ENCODE data around the gene DNHD1. TPM values are rescaled to one million over a fixed set of nuclear protein-coding genes. Genes with fewer than 3 reads are reported as not detected.

DNHD1 gene
- total and polyA plus RNA-seq, 2 of the 13 experiments (the other 11 are each of a cell fraction or from before 2014, with no cell fraction given) = 2.7 to 9.3 TPM

DNA sequence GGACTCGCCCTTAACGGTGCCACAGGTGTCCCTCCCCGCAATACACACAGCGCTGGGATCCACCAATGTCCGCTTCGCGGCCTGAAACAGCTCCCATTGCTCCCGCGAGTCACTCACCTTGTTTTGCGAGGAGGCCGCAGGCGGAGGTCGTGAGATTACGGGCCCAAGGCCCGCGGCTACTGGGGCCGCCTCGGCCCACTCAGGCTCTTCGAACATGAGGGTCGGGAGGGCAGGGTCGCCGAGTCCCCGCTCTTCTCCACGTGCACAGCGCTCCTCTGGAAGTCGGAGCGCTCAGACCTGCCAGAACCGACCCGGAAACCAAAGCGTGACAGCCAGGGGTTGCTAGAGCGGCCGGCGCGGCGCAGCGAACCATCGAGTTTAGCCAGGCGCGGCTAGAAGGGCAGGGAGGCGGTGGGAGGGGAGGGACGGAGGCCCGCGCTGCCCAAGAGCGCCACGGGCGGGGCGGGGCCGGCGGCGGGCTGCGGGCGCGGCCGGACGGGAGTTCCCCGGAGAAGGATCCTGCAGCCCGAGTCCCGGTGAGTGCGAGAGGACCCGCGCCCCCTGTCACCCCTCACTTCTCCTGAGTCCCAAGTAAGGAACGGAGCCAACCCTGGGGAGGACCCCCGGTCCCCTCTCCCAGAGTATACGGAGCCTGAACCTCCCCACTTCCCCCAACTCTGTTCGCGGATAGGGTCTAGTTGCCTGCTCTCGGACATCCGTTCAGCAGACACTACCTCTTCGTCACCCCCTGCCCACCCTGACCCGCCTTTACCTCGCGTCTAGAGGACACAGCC, 106.4 kb downstream of the DNHD1 start, which contains the start of the genes ILK and RRP8 (continued):
- TF ChIP-seq, protein P1, sequence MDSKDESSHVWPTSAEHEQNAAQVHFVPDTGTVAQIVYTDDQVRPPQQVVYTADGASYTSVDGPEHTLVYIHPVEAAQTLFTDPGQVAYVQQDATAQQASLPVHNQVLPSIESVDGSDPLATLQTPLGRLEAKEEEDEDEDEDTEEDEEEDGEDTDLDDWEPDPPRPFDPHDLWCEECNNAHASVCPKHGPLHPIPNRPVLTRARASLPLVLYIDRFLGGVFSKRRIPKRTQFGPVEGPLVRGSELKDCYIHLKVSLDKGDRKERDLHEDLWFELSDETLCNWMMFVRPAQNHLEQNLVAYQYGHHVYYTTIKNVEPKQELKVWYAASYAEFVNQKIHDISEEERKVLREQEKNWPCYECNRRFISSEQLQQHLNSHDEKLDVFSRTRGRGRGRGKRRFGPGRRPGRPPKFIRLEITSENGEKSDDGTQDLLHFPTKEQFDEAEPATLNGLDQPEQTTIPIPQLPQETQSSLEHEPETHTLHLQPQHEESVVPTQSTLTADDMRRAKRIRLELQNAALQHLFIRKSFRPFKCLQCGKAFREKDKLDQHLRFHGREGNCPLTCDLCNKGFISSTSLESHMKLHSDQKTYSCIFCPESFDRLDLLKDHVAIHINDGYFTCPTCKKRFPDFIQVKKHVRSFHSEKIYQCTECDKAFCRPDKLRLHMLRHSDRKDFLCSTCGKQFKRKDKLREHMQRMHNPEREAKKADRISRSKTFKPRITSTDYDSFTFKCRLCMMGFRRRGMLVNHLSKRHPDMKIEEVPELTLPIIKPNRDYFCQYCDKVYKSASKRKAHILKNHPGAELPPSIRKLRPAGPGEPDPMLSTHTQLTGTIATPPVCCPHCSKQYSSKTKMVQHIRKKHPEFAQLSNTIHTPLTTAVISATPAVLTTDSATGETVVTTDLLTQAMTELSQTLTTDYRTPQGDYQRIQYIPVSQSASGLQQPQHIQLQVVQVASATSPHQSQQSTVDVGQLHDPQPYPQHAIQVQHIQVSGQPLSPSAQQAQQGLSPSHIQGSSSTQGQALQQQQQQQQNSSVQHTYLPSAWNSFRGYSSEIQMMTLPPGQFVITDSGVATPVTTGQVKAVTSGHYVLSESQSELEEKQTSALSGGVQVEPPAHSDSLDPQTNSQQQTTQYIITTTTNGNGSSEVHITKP (CRISPR knock-in tag; IDR thresholded peaks at IDR 0.05; ENCODE audit: low read depth) = peak; percentile 58; the same call in 1 of the 2 replicates
- TF ChIP-seq ZFP36 (IDR thresholded peaks at IDR 0.05; ENCODE audit: borderline replicate concordance, low read depth, low read length, partially characterized antibody) = no peak
- TF ChIP-seq SPEN (CRISPR knock-in tag; IDR thresholded peaks at IDR 0.05; ENCODE audit: low read depth) = peak; percentile 98
- TF ChIP-seq, protein P2, sequence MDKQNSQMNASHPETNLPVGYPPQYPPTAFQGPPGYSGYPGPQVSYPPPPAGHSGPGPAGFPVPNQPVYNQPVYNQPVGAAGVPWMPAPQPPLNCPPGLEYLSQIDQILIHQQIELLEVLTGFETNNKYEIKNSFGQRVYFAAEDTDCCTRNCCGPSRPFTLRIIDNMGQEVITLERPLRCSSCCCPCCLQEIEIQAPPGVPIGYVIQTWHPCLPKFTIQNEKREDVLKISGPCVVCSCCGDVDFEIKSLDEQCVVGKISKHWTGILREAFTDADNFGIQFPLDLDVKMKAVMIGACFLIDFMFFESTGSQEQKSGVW (CRISPR knock-in tag; IDR thresholded peaks at IDR 0.05; ENCODE audit: borderline replicate concordance) = 0 out of 2 replicates have a peak, but pooled peaks have one; percentile 54
- TF ChIP-seq NCOA2 (CRISPR knock-in tag; IDR thresholded peaks at IDR 0.05) = peak; percentile 69
- no peak for TF ChIP-seq HOXA7 (CRISPR knock-in tag; IDR thresholded peaks at IDR 0.05)
- TF ChIP-seq, protein P3, sequence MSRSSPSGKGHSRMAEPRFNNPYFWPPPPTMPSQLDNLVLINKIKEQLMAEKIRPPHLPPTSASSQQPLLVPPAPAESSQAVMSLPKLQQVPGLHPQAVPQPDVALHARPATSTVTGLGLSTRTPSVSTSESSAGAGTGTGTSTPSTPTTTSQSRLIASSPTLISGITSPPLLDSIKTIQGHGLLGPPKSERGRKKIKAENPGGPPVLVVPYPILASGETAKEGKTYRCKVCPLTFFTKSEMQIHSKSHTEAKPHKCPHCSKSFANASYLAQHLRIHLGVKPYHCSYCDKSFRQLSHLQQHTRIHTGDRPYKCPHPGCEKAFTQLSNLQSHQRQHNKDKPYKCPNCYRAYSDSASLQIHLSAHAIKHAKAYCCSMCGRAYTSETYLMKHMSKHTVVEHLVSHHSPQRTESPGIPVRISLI (CRISPR knock-in tag; IDR thresholded peaks at IDR 0.05; ENCODE audit: borderline replicate concordance) = no peak; the same call in 1 of the 2 replicates
- no peak for TF ChIP-seq HHEX (CRISPR knock-in tag; IDR thresholded peaks at IDR 0.05)
- TF ChIP-seq POGZ (CRISPR knock-in tag; IDR thresholded peaks at IDR 0.05) = peak; percentile 84
- TF ChIP-seq TEAD2 (CRISPR knock-in tag; IDR thresholded peaks at IDR 0.05) = no peak
- peak; percentile 89; the same call in 1 of the 2 replicates for TF ChIP-seq MTF2 (CRISPR knock-in tag; IDR thresholded peaks at IDR 0.05; ENCODE audit: borderline replicate concordance)
- TF ChIP-seq TAF15 (IDR thresholded peaks at IDR 0.05; ENCODE audit: low read depth, low read length, poor library complexity, severe bottlenecking) = peak; percentile 83
- TF ChIP-seq DNMT1 (CRISPR knock-in tag; IDR thresholded peaks at IDR 0.05) = peak; percentile 74; the same call in 1 of the 2 replicates
- TF ChIP-seq, protein P4, sequence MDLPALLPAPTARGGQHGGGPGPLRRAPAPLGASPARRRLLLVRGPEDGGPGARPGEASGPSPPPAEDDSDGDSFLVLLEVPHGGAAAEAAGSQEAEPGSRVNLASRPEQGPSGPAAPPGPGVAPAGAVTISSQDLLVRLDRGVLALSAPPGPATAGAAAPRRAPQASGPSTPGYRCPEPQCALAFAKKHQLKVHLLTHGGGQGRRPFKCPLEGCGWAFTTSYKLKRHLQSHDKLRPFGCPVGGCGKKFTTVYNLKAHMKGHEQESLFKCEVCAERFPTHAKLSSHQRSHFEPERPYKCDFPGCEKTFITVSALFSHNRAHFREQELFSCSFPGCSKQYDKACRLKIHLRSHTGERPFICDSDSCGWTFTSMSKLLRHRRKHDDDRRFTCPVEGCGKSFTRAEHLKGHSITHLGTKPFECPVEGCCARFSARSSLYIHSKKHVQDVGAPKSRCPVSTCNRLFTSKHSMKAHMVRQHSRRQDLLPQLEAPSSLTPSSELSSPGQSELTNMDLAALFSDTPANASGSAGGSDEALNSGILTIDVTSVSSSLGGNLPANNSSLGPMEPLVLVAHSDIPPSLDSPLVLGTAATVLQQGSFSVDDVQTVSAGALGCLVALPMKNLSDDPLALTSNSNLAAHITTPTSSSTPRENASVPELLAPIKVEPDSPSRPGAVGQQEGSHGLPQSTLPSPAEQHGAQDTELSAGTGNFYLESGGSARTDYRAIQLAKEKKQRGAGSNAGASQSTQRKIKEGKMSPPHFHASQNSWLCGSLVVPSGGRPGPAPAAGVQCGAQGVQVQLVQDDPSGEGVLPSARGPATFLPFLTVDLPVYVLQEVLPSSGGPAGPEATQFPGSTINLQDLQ (CRISPR knock-in tag; IDR thresholded peaks at IDR 0.05) = peak; percentile 64; the same call in 1 of the 2 replicates
- TF ChIP-seq SP4 (CRISPR knock-in tag; IDR thresholded peaks at IDR 0.05) = peak; percentile 95
- TF ChIP-seq, protein P5, sequence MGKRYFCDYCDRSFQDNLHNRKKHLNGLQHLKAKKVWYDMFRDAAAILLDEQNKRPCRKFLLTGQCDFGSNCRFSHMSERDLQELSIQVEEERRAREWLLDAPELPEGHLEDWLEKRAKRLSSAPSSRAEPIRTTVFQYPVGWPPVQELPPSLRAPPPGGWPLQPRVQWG (CRISPR knock-in tag; IDR thresholded peaks at IDR 0.05; ENCODE audit: borderline replicate concordance, low read depth) = 0 out of 2 replicates have a peak, but pooled peaks have one; percentile 21
- TF ChIP-seq ZNF572 (CRISPR knock-in tag; IDR thresholded peaks at IDR 0.05) = peak; percentile 94; the same call in 1 of the 2 replicates
- 0 out of 2 replicates have a peak, but pooled peaks have one; percentile 44 for TF ChIP-seq ZNF253 (CRISPR knock-in tag; IDR thresholded peaks at IDR 0.05; ENCODE audit: borderline replicate concordance)

Data from HepG2 (cell line).